Measurements from ENCODE around the gene TAF11L7. TPM values are rescaled to one million over a fixed set of nuclear protein-coding genes. Genes with fewer than 3 reads are reported as not detected.
"Not testable (repeated sequence)": the region's sequence is repeated elsewhere in the genome, so short reads cannot be mapped to it uniquely, and the experiment has no call there.

Gene TAF11L7
- total and polyA plus RNA-seq, 10 of the 15 experiments (the other 5 are each of a cell fraction or from before 2014, with no cell fraction given): not detected

DNA sequence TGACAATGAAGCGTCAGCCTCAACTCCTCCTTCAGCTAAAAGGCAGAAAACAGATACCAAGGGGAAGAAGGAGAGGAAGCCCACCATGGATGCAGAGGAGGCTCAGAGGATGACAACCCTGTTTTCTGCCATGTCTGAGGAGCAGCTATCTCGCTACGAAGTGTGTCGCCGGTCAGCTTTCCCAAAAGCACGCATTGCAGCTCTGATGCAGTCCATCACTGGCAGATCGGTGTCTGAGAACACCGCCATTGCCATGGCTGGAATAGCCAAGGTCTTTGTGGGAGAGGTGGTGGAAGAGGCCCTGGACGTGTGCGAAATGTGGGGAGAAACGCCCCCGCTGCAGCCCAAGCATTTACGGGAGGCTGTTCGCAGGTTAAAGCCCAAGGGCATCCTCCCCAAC lies 19.4 kb upstream of the TAF11L7 start:
- CTCF ChIA-PET: no interaction called here
- 38% methylated on average over 14 of the region's 14 CpGs for WGBS (ENCODE audit: insufficient coverage, insufficient replicate concordance, low lambda C conversion rate, missing lambda C conversion rate)

DNA sequence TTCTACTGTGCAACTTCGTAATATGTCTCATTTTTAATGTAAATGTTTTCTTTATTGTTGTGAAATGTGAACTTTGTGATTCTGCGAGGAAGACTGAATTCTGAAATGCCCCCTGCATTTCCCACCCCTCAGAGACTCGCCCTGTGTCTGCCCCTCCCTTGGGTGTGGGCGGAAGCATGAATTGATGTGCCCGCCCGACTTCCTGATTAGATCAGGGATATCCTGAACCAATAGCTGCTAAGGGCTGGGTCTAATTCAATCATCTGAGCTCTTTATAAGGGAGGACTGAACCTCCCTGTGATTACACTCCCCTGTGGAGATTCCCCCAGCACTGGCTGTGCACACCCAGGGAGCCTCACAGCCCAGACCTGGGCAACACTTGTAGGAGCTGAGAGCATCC lies 18.3 kb upstream of the TAF11L7 start, which contains the start of gene TAF11L11:
TSS of gene TAF11L11 (plus strand) at position 304 of the 400 bp plus-strand sequence.
- H4K20me1 ChIP-seq (ENCODE audit: control insufficient read depth, insufficient read depth); in situ Hi-C loops (cut with MboI); H3K4me2 ChIP-seq (ENCODE audit: control insufficient read depth, insufficient read depth); FAIRE-seq; RAD21 ChIA-PET (ENCODE audit: unreplicated experiment); H3K4me3 ChIP-seq; ATAC-seq; H3K79me2 ChIP-seq (ENCODE audit: control insufficient read depth, insufficient read depth, low read length); CTCF ChIA-PET; H3K36me3 ChIP-seq (ENCODE audit: control insufficient read depth in 2 of 2, insufficient read depth in 2 of 2, low read length in 1 of 2); H3K9me3 ChIP-seq (replicated peaks; ENCODE audit: control insufficient read depth, insufficient read depth, low read length); DNase-seq (ENCODE audit: low read depth, low spot score); intact Hi-C loops (cut with micrococcal nuclease; ENCODE audit: unreplicated experiment); H3K4me1 ChIP-seq (ENCODE audit: control insufficient read depth, insufficient read depth, low read length); SMC1A ChIA-PET (ENCODE audit: uncharacterized antibody, unreplicated experiment); H2AFZ ChIP-seq (ENCODE audit: control insufficient read depth, low read depth, low read length); H3K27ac ChIP-seq (ENCODE audit: control insufficient read depth, insufficient read depth); H3K27me3 ChIP-seq (replicated peaks in 1 of 2; ENCODE audit: control insufficient read depth in 2 of 2, insufficient read depth in 2 of 2, low read length in 1 of 2); POLR2A ChIA-PET; BruUV-seq (replicated peaks); H3K9ac ChIP-seq (ENCODE audit: control insufficient read depth, insufficient read depth, low read length): not testable (repeated sequence)
- 26% methylated on average over 6 of the region's 6 CpGs for WGBS (ENCODE audit: insufficient coverage, insufficient replicate concordance, low lambda C conversion rate, missing lambda C conversion rate)

More for the DNA sequence above, 19.4 kb upstream of the TAF11L7 start:
- H3K79me2 ChIP-seq (ENCODE audit: control insufficient read depth, insufficient read depth, low read length): no peaks in the 10 kb centered on the region
- FAIRE-seq (no peak), DNase-seq (ENCODE audit: low read depth, low spot score) (no peak), ATAC-seq (no peak)
- in situ Hi-C loops (cut with MboI) (no loop called here), intact Hi-C loops (cut with micrococcal nuclease; ENCODE audit: unreplicated experiment) (no loop called here)
- no peaks in the 10 kb centered on the region for H3K27me3 ChIP-seq (replicated peaks in 1 of 2; ENCODE audit: control insufficient read depth in 2 of 2, insufficient read depth in 2 of 2, low read length in 1 of 2)
- H3K9ac ChIP-seq (ENCODE audit: control insufficient read depth, insufficient read depth, low read length): no peak overlapping the region
- no peak overlapping the region for H3K27ac ChIP-seq (ENCODE audit: control insufficient read depth, insufficient read depth)
- no TSS peak for BruUV-seq (replicated peaks)
- no peak for TF ChIP-seq GABPA (IDR thresholded peaks at IDR 0.05; ENCODE audit: low read depth)
- ChIA-PET POLR2A (no interaction called here), RAD21 (ENCODE audit: unreplicated experiment) (no interaction called here), SMC1A (ENCODE audit: uncharacterized antibody, unreplicated experiment) (no interaction called here)
- H3K4me2 ChIP-seq (ENCODE audit: control insufficient read depth, insufficient read depth): no peak overlapping the region
- H4K20me1 ChIP-seq (ENCODE audit: control insufficient read depth, insufficient read depth): no peaks in the 10 kb centered on the region
- no peaks in the 10 kb centered on the region for H3K4me1 ChIP-seq (ENCODE audit: control insufficient read depth, insufficient read depth, low read length)
- no peaks in the 10 kb centered on the region for H3K36me3 ChIP-seq (ENCODE audit: control insufficient read depth in 2 of 2, insufficient read depth in 2 of 2, low read length in 1 of 2)
- no peak overlapping the region for H3K4me3 ChIP-seq
- H2AFZ ChIP-seq (ENCODE audit: control insufficient read depth, low read depth, low read length): no peak overlapping the region
- no peaks in the 10 kb centered on the region; the same call in 2 of the 3 replicates for H3K9me3 ChIP-seq (replicated peaks; ENCODE audit: control insufficient read depth, insufficient read depth, low read length)

DNA sequence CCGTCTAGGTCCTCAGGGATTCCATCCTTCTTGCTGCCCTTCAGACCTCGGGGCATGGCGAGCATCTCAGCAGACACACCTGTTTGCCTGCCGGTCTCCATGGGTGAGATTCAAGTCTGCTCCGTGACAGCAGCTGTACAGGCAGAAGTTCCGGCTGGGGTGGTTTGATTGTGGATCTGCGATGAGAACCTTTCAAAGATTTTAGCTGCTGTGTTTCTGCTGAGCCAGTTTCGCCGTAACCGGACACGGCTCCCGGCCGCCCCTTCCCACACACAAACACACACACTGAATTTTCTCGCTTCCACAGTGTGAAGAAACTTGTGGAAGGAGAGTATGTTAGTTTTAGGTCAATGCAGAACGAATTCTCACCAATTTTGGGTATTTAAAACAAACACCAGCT lies 12.2 kb upstream of the TAF11L7 start, which contains the start of gene TAF11L10:
TSS of gene TAF11L10 (minus strand) at position 101 of the 400 bp plus-strand sequence.
- in situ Hi-C loops (cut with MboI); H3K9ac ChIP-seq (ENCODE audit: control insufficient read depth, insufficient read depth, low read length); H3K36me3 ChIP-seq (ENCODE audit: control insufficient read depth in 2 of 2, insufficient read depth in 2 of 2, low read length in 1 of 2); POLR2A ChIA-PET; CTCF ChIA-PET; SMC1A ChIA-PET (ENCODE audit: uncharacterized antibody, unreplicated experiment); H4K20me1 ChIP-seq (ENCODE audit: control insufficient read depth, insufficient read depth); DNase-seq (ENCODE audit: low read depth, low spot score); intact Hi-C loops (cut with micrococcal nuclease; ENCODE audit: unreplicated experiment); ATAC-seq; H2AFZ ChIP-seq (ENCODE audit: control insufficient read depth, low read depth, low read length); BruUV-seq (replicated peaks); H3K9me3 ChIP-seq (replicated peaks; ENCODE audit: control insufficient read depth, insufficient read depth, low read length); FAIRE-seq; H3K4me3 ChIP-seq; H3K27me3 ChIP-seq (replicated peaks in 1 of 2; ENCODE audit: control insufficient read depth in 2 of 2, insufficient read depth in 2 of 2, low read length in 1 of 2); H3K4me1 ChIP-seq (ENCODE audit: control insufficient read depth, insufficient read depth, low read length); H3K79me2 ChIP-seq (ENCODE audit: control insufficient read depth, insufficient read depth, low read length); RAD21 ChIA-PET (ENCODE audit: unreplicated experiment); H3K4me2 ChIP-seq (ENCODE audit: control insufficient read depth, insufficient read depth); H3K27ac ChIP-seq (ENCODE audit: control insufficient read depth, insufficient read depth): not testable (repeated sequence)
- no CpG with 5 or more reads among the region's 15 CpGs for WGBS (ENCODE audit: insufficient coverage, insufficient replicate concordance, low lambda C conversion rate, missing lambda C conversion rate)

DNA sequence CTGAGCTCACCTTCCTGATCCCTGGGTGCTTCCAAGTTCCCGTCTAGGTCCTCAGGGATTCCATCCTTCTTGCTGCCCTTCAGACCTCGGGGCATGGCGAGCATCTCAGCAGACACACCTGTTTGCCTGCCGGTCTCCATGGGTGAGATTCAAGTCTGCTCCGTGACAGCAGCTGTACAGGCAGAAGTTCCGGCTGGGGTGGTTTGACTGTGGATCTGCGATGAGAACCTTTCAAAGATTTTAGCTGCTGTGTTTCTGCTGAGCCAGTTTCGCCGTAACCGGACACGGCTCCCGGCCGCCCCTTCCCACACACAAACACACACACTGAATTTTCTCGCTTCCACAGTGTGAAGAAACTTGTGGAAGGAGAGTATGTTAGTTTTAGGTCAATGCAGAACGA lies 8.7 kb upstream of the TAF11L7 start, which contains the start of gene TAF11L9:
TSS of gene TAF11L9 (minus strand) at position 140 of the 400 bp plus-strand sequence.
- H3K79me2 ChIP-seq (ENCODE audit: control insufficient read depth, insufficient read depth, low read length); H3K27ac ChIP-seq (ENCODE audit: control insufficient read depth, insufficient read depth); intact Hi-C loops (cut with micrococcal nuclease; ENCODE audit: unreplicated experiment); RAD21 ChIA-PET (ENCODE audit: unreplicated experiment); H3K9ac ChIP-seq (ENCODE audit: control insufficient read depth, insufficient read depth, low read length); BruUV-seq (replicated peaks); DNase-seq (ENCODE audit: low read depth, low spot score); SMC1A ChIA-PET (ENCODE audit: uncharacterized antibody, unreplicated experiment); H3K9me3 ChIP-seq (replicated peaks; ENCODE audit: control insufficient read depth, insufficient read depth, low read length); FAIRE-seq; POLR2A ChIA-PET; H3K36me3 ChIP-seq (ENCODE audit: control insufficient read depth in 2 of 2, insufficient read depth in 2 of 2, low read length in 1 of 2); H3K4me3 ChIP-seq; H2AFZ ChIP-seq (ENCODE audit: control insufficient read depth, low read depth, low read length); H4K20me1 ChIP-seq (ENCODE audit: control insufficient read depth, insufficient read depth); H3K27me3 ChIP-seq (replicated peaks in 1 of 2; ENCODE audit: control insufficient read depth in 2 of 2, insufficient read depth in 2 of 2, low read length in 1 of 2); ATAC-seq; H3K4me1 ChIP-seq (ENCODE audit: control insufficient read depth, insufficient read depth, low read length); CTCF ChIA-PET; in situ Hi-C loops (cut with MboI); H3K4me2 ChIP-seq (ENCODE audit: control insufficient read depth, insufficient read depth): not testable (repeated sequence)
- no CpG with 5 or more reads among the region's 15 CpGs for WGBS (ENCODE audit: insufficient coverage, insufficient replicate concordance, low lambda C conversion rate, missing lambda C conversion rate)

Data from GM12878 (cell line).